Measurements from ENCODE around the gene CD320. TPM values are rescaled to one million over a fixed set of nuclear protein-coding genes. Genes with fewer than 3 reads are reported as not detected.
A peak's percentile ranks its signal among the peaks of the same experiment; 100 is the strongest.
"Not testable (repeated sequence)": the region's sequence is repeated elsewhere in the genome, so short reads cannot be mapped to it uniquely, and the experiment has no call there.

CD320 gene
- total and polyA plus RNA-seq, 3 donors from 2014 or later = 61.2 to 88.3 (median 65.8) TPM

DNA sequence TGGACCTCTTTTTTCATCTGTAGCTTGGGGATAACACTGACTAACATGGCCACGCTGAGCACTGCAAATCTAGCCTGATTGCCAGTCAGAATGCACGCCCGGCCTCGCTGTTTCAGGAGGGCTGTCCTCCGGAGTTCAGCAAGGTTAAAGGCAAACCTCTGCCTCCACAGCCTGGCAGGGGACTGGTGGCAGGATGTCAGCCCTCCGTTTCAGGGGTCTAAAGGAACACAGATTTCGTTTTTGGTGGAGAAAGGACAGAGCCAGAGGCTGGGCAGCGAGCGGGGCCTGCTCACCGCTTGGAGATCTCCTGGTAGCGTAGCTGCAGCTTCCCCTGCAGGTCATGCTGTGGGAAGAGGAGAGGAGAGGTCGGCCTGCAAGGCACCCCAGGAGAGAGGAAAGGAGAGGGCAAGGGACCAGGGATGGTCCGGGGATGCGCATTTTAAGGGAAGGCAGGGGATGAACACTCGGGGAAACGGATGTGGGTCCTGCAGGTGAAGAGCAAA lies 12.5 kb upstream of the CD320 start:
- intact Hi-C loops (cut with DNase I; ENCODE audit: low total_unique reads) = no loop called here
- H3K9me3 ChIP-seq = no peaks in the 10 kb centered on the region
- 0 to 4% methylated on average over 15 to 16 of the region's 16 CpGs for WGBS, 2 donors
- peaks cover 18% of the 10 kb centered on the region for H3K4me1 ChIP-seq
- no peaks in the 10 kb centered on the region for H3K27me3 ChIP-seq
- peak overlapping the region; percentile 77 to 82 for H3K27ac ChIP-seq
- H3K4me3 ChIP-seq = peak overlapping the region; percentile 93 to 95
- no peaks in the 10 kb centered on the region for H3K36me3 ChIP-seq (ENCODE audit: low read depth, missing control alignments)
- TF ChIP-seq, protein P1, sequence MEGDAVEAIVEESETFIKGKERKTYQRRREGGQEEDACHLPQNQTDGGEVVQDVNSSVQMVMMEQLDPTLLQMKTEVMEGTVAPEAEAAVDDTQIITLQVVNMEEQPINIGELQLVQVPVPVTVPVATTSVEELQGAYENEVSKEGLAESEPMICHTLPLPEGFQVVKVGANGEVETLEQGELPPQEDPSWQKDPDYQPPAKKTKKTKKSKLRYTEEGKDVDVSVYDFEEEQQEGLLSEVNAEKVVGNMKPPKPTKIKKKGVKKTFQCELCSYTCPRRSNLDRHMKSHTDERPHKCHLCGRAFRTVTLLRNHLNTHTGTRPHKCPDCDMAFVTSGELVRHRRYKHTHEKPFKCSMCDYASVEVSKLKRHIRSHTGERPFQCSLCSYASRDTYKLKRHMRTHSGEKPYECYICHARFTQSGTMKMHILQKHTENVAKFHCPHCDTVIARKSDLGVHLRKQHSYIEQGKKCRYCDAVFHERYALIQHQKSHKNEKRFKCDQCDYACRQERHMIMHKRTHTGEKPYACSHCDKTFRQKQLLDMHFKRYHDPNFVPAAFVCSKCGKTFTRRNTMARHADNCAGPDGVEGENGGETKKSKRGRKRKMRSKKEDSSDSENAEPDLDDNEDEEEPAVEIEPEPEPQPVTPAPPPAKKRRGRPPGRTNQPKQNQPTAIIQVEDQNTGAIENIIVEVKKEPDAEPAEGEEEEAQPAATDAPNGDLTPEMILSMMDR (IDR thresholded peaks at IDR 0.05) = no peak
- no peak for TF ChIP-seq POLR2A (IDR thresholded peaks at IDR 0.05)
- no peak for DNase-seq

DNA sequence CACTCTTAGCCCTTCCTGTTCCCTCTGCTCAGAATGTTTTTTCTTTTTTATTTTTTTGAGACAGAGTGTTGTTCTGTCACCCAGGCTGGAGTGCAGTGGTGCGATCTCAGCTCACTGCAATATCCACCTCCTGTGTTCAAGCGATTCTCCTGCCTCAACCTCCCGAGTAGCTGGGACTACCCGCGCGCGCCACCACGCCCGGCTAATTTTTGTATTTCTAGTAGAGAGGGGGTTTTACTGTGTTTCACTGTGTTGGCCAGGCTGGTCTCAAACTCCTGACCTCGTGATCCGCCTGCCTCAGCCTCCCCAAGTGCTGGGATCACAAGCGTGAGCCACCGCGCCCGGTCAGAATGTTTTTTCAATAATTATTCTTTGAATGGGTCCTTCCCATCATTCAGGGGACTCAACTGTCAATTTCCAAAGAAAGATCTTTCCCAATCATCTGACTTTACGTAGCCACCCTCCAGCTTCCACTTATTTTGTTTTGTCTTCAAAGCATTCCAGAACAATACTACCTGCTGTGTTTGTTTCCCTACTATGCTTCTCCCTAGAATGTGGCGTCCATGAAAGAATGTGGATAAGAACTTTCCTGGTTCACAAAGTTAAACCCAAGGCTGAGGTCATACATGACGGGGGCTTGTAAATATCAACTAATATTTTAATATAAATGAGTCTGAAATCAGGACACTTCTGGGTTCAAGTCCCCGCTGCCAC lies 11.8 kb upstream of the CD320 start:
- no peak overlapping the region for H3K27ac ChIP-seq
- DNase-seq = no peak
- TF ChIP-seq, protein P1 (IDR thresholded peaks at IDR 0.05) = no peak
- no peak for TF ChIP-seq POLR2A (IDR thresholded peaks at IDR 0.05)
- no peaks in the 10 kb centered on the region for H3K27me3 ChIP-seq
- H3K4me3 ChIP-seq = peak overlapping the region; percentile 93 to 95
- no peaks in the 10 kb centered on the region for H3K9me3 ChIP-seq
- 71 to 73% methylated on average over 19 of the region's 19 CpGs for WGBS, 2 donors
- intact Hi-C loops (cut with DNase I; ENCODE audit: low total_unique reads) = no loop called here
- no peaks in the 10 kb centered on the region for H3K36me3 ChIP-seq (ENCODE audit: low read depth, missing control alignments)
- H3K4me1 ChIP-seq = peaks cover 18% of the 10 kb centered on the region

DNA sequence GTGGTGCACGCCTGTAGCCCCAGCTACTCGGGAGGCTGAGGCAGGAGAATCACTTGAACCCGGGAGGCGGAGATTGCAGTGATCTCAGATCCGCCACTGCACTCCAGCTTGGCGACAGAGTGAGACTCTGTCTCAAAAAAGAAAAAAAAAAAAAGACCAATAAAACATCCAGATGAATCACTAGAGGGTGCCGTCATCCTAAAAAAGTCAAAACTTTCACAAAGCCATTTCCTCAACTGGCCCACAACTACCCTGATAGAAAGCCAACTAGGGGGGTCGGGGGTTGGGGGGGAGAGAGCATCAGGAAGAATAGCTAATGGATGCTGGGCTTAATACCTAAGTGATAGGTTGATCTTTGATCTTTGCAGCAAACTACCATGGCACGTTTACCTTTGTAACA lies 10.7 kb upstream of the CD320 start:
- H3K4me3 ChIP-seq; H3K36me3 ChIP-seq (ENCODE audit: low read depth, missing control alignments); intact Hi-C loops (cut with DNase I; ENCODE audit: low total_unique reads); H3K9me3 ChIP-seq; H3K27me3 ChIP-seq; DNase-seq; H3K27ac ChIP-seq: not testable (repeated sequence)
- peaks cover 18% of the 10 kb centered on the region for H3K4me1 ChIP-seq
- 77 to 82% methylated on average over 9 of the region's 9 CpGs for WGBS, 2 donors

DNA sequence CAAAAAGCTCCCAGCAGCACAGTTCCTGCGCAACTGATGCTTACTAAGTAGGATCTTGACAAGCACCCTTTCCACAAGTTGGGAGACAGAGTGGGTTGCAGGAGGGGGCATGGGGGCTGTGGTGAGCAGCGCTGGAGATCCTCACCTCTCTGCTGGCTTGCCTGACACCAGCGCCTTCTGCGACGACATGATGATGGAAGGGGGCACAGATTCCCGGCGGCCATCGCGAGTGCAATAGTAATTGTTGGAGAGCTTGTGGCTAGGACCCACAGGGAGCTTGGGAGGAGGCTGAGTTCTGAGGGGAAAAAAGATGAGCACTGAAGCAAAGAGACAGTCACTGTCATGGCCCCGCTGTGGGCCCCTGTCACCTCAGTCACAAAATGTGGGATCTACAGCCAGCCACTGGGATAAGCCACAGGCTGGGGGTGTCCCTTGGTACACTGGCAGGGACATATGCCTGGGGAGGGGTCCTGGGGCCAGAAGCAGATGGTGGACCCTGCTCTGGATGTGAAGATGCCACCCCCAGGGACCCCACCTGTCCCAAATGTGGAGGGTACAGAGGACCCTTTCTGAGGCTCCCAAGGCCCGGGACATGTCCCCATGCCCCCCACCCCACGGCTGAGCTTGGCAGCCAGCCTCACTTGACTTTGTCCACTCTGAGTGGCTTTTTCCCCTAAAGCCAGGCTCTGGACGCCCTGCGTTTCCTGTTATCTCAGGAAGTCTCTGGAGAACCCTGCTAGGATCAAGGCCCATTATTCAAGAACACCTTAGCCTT lies 8.4 kb upstream of the CD320 start:
- H3K27me3 ChIP-seq = no peaks in the 10 kb centered on the region
- DNase-seq = no peak
- no peaks in the 10 kb centered on the region for H3K36me3 ChIP-seq (ENCODE audit: low read depth, missing control alignments)
- H3K4me1 ChIP-seq = peaks cover 9% of the 10 kb centered on the region
- no peak for TF ChIP-seq POLR2A (IDR thresholded peaks at IDR 0.05)
- TF ChIP-seq, protein P1 (IDR thresholded peaks at IDR 0.05) = no peak
- no peaks in the 10 kb centered on the region for H3K9me3 ChIP-seq
- H3K27ac ChIP-seq = no peak overlapping the region
- 85 to 88% methylated on average over 13 to 14 of the region's 14 CpGs for WGBS, 2 donors
- intact Hi-C loops (cut with DNase I; ENCODE audit: low total_unique reads) = no loop called here
- no peak overlapping the region for H3K4me3 ChIP-seq

DNA sequence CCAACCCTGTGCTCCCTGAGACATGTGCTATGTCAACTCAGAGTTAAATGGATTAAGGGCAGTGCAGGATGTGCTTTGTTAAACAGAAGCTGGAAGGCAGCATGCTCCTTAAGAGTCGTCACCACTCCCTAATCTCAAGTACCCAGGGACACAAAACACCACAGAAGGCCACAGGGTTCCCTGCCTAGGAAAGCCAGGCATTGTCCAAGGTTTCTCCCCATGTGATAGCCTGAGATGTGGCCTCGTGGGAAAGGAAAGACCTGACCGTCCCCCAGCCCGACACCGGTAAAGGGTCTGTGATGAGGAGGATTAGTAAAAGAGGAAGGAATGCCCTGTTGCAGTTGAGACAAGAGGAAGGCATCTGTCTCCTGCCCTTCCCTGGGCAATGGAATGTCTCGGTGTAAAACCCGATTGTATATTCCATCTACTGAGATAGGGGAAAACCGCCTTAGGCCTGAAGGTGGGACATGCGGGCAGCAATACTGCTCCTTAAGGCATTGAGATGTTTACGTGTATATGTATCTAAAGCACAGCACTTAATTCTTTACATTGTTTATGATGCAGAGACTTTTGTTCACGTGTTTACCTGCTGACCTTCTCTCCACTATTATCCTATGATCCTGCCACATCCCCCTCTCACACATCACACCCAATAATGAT lies 7.0 kb upstream of the CD320 start:
- H3K27ac ChIP-seq; H3K36me3 ChIP-seq (ENCODE audit: low read depth, missing control alignments); H3K4me3 ChIP-seq; H3K9me3 ChIP-seq; H3K27me3 ChIP-seq; H3K4me1 ChIP-seq; DNase-seq; intact Hi-C loops (cut with DNase I; ENCODE audit: low total_unique reads): not testable (repeated sequence)
- WGBS, 2 donors = 81 to 86% methylated on average over 10 to 11 of the region's 11 CpGs
